ENCODE data around the gene MDN1.

MDN1 gene

GRCh38 chr6:89669002-89669401, 150.6 kb downstream of the MDN1 start:
- H3K4me3 ChIP-seq (ENCODE audit: control insufficient read depth, low read depth, low read length), result no peak overlapping the region
- TF ChIP-seq CTCF (IDR thresholded peaks at IDR 0.05; ENCODE audit: control insufficient read depth, insufficient read depth, low read depth, low read length, missing control alignments), result no peak
- no peak for DNase-seq (ENCODE audit: low read depth)

GRCh38 chr6:89667872-89668556, 151.6 kb downstream of the MDN1 start:
- TF ChIP-seq CTCF (IDR thresholded peaks at IDR 0.05; ENCODE audit: control insufficient read depth, insufficient read depth, low read depth, low read length, missing control alignments), result no peak
- DNase-seq (ENCODE audit: low read depth), result no peak
- H3K4me3 ChIP-seq (ENCODE audit: control insufficient read depth, low read depth, low read length), result no peak overlapping the region

- DNase-seq (ENCODE audit: low read depth), result no peak
- TF ChIP-seq CTCF (IDR thresholded peaks at IDR 0.05; ENCODE audit: control insufficient read depth, insufficient read depth, low read depth, low read length, missing control alignments), result no peak
- no peak overlapping the region for H3K4me3 ChIP-seq (ENCODE audit: control insufficient read depth, low read depth, low read length)
These were observed 156.9 kb downstream of the MDN1 start for GRCh38 chr6:89662659-89663223.

- no peak for TF ChIP-seq CTCF (IDR thresholded peaks at IDR 0.05; ENCODE audit: control insufficient read depth, insufficient read depth, low read depth, low read length, missing control alignments)
- no peak for DNase-seq (ENCODE audit: low read depth)
- no peak overlapping the region for H3K4me3 ChIP-seq (ENCODE audit: control insufficient read depth, low read depth, low read length)
These were observed 158.0 kb downstream of the MDN1 start for GRCh38 chr6:89661559-89661958.

GRCh38 chr6:89660981-89661380, 158.6 kb downstream of the MDN1 start:
- DNase-seq (ENCODE audit: low read depth), result no peak
- no peak overlapping the region for H3K4me3 ChIP-seq (ENCODE audit: control insufficient read depth, low read depth, low read length)
- TF ChIP-seq CTCF (IDR thresholded peaks at IDR 0.05; ENCODE audit: control insufficient read depth, insufficient read depth, low read depth, low read length, missing control alignments), result no peak

GRCh38 chr6:89657445-89658158, 162.0 kb downstream of the MDN1 start:
- no peak for TF ChIP-seq CTCF (IDR thresholded peaks at IDR 0.05; ENCODE audit: control insufficient read depth, insufficient read depth, low read depth, low read length, missing control alignments)
- no peak overlapping the region for H3K4me3 ChIP-seq (ENCODE audit: control insufficient read depth, low read depth, low read length)
- DNase-seq (ENCODE audit: low read depth), result no peak
